ENCODE data around the gene RSRP1. TPM values are rescaled to one million over a fixed set of nuclear protein-coding genes. Genes with fewer than 3 reads are reported as not detected.
"Not testable (repeated sequence)": the region's sequence is repeated elsewhere in the genome, so short reads cannot be mapped to it uniquely, and the experiment has no call there.

Gene RSRP1
- total RNA-seq, 4 donors from 2014 or later, result 23.1 to 133 (median 59.4) TPM

GRCh38 chr1:25239681-25240541, 7.3 kb downstream of the RSRP1 start:
- peaks cover 0 to 51% of the 10 kb centered on the region in 2 donors for H3K36me3 ChIP-seq
- H3K27ac ChIP-seq, result peak overlapping the region; percentile 88 to 93 (median 90)
- 3% methylated on average over 8 to 18 of the region's 41 CpGs for WGBS, 2 donors (ENCODE audit: low coverage in 1 of 2)
- H3K4me1 ChIP-seq, result peaks cover 7 to 67% (median 17%) of the 10 kb centered on the region in 3 donors
- peak; percentile 96 for ATAC-seq
- H3K4me3 ChIP-seq, result peak overlapping the region; percentile 53 to 54
- peak; percentile 10 to 72 (median 67) for TF ChIP-seq CTCF (IDR thresholded peaks at IDR 0.05)
- TF ChIP-seq POLR2A (IDR thresholded peaks at IDR 0.05), result peak in 1 of 2 donors; percentile 29
- TF ChIP-seq EP300 (IDR thresholded peaks at IDR 0.05), result no peak
- peak; percentile 78 for TF ChIP-seq POLR2AphosphoS5 (IDR thresholded peaks at IDR 0.05)
- H3K27me3 ChIP-seq, result no peaks in the 10 kb centered on the region
- H3K9me3 ChIP-seq, result no peaks in the 10 kb centered on the region

- Histone ChIP-seq H3K27me3 (no peaks in the 10 kb centered on the region), H3K4me1 (peaks cover 4 to 69% (median 17%) of the 10 kb centered on the region in 3 donors), H3K4me3 (no peak overlapping the region), H3K27ac (no peak overlapping the region), H3K9me3 (no peaks in the 10 kb centered on the region), H3K36me3 (peaks cover 0 to 32% of the 10 kb centered on the region in 2 donors)
- WGBS, 2 donors (ENCODE audit: low coverage in 1 of 2), result 96% methylated on average over 4 to 10 of the region's 11 CpGs
- no peak for ATAC-seq
- TF ChIP-seq POLR2A (IDR thresholded peaks at IDR 0.05) (no peak), EP300 (IDR thresholded peaks at IDR 0.05) (no peak), POLR2AphosphoS5 (IDR thresholded peaks at IDR 0.05) (no peak), CTCF (IDR thresholded peaks at IDR 0.05) (no peak)
Measured at GRCh38 chr1:25238046-25238445, 9.2 kb downstream of the RSRP1 start.

- not testable (repeated sequence) for H3K4me3 ChIP-seq, H3K27ac ChIP-seq, H3K27me3 ChIP-seq, H3K9me3 ChIP-seq, ATAC-seq
- Histone ChIP-seq H3K36me3 (peaks cover 0 to 14% of the 10 kb centered on the region in 2 donors), H3K4me1 (peaks cover 4 to 75% (median 23%) of the 10 kb centered on the region in 3 donors)
- WGBS, 2 donors (ENCODE audit: low coverage in 1 of 2), result 94% methylated on average over 6 of the region's 7 CpGs; no CpG with 5 or more reads in 1 of the 2 donors
Measured at GRCh38 chr1:25236261-25236660, 11.0 kb downstream of the RSRP1 start.

GRCh38 chr1:25235411-25235810, 11.8 kb downstream of the RSRP1 start:
- not testable (repeated sequence) for ATAC-seq, H3K27me3 ChIP-seq, H3K4me3 ChIP-seq, H3K9me3 ChIP-seq, H3K27ac ChIP-seq
- Histone ChIP-seq H3K4me1 (peaks cover 2 to 75% (median 19%) of the 10 kb centered on the region in 3 donors), H3K36me3 (peaks cover 0 to 14% of the 10 kb centered on the region in 2 donors)
- 88 to 97% methylated on average over 3 to 9 of the region's 10 CpGs for WGBS, 2 donors (ENCODE audit: low coverage in 1 of 2)

- peaks cover 0 to 68% (median 12%) of the 10 kb centered on the region in 3 donors for H3K4me1 ChIP-seq
- 25 to 43% methylated on average over 7 to 12 of the region's 13 CpGs for WGBS, 2 donors (ENCODE audit: low coverage in 1 of 2)
Measured at GRCh38 chr1:25232866-25233784, 14.1 kb downstream of the RSRP1 start.

More at GRCh38 chr1:25232866-25233784, 14.1 kb downstream of the RSRP1 start:
- Histone ChIP-seq H3K4me3 (peak overlapping the region; percentile 62 to 90), H3K36me3 (peaks cover 0 to 37% of the 10 kb centered on the region in 2 donors), H3K27me3 (no peaks in the 10 kb centered on the region), H3K27ac (peak overlapping the region; percentile 87 to 96 (median 94)), H3K9me3 (no peaks in the 10 kb centered on the region)
- TF ChIP-seq POLR2A (IDR thresholded peaks at IDR 0.05), result no peak
- TF ChIP-seq POLR2AphosphoS5 (IDR thresholded peaks at IDR 0.05), result peak; percentile 20
- TF ChIP-seq CTCF (IDR thresholded peaks at IDR 0.05), result no peak
- no peak for TF ChIP-seq EP300 (IDR thresholded peaks at IDR 0.05)
- peak; percentile 91 for ATAC-seq

Measured in gastroesophageal sphincter (tissue), 4 donors.